ENCODE results near the gene PLXNA4.
A peak's percentile ranks its signal among the peaks of the same experiment; 100 is the strongest.

Gene PLXNA4

GRCh38 chr7:132300599-132301277 lies 275.5 kb downstream of the PLXNA4 start:
- TF ChIP-seq, protein P1, sequence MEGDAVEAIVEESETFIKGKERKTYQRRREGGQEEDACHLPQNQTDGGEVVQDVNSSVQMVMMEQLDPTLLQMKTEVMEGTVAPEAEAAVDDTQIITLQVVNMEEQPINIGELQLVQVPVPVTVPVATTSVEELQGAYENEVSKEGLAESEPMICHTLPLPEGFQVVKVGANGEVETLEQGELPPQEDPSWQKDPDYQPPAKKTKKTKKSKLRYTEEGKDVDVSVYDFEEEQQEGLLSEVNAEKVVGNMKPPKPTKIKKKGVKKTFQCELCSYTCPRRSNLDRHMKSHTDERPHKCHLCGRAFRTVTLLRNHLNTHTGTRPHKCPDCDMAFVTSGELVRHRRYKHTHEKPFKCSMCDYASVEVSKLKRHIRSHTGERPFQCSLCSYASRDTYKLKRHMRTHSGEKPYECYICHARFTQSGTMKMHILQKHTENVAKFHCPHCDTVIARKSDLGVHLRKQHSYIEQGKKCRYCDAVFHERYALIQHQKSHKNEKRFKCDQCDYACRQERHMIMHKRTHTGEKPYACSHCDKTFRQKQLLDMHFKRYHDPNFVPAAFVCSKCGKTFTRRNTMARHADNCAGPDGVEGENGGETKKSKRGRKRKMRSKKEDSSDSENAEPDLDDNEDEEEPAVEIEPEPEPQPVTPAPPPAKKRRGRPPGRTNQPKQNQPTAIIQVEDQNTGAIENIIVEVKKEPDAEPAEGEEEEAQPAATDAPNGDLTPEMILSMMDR (conservative IDR thresholded peaks at IDR 0.05; ENCODE audit: low read depth, low read length): no peak
- H3K4me3 ChIP-seq (ENCODE audit: low read depth, low read length): no peak overlapping the region
- DNase-seq (ENCODE audit: low read depth): no peak

DNA sequence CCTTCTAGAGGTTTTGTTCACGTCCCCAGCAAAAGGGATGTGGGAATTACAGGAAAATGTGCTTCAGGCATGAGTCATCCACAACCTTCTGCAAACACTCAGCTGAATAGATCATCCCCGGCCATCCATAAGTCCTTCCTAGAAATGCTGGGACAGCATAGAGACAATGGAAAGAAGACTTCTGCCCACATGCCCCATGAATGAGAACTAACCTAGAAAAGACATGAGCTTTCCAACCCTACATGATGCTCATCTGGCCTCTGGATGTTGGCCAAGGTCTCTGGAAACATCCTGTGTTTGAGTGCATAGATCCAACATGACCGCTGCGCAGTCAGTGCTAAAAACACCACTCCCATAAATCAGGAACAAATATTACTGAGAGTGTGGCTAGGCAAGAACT lies 277.5 kb downstream of the PLXNA4 start:
- DNase-seq (ENCODE audit: low read depth): peak; percentile 28
- no peak overlapping the region for H3K4me3 ChIP-seq (ENCODE audit: low read depth, low read length)
- TF ChIP-seq, protein P1 (conservative IDR thresholded peaks at IDR 0.05; ENCODE audit: low read depth, low read length): no peak

DNA sequence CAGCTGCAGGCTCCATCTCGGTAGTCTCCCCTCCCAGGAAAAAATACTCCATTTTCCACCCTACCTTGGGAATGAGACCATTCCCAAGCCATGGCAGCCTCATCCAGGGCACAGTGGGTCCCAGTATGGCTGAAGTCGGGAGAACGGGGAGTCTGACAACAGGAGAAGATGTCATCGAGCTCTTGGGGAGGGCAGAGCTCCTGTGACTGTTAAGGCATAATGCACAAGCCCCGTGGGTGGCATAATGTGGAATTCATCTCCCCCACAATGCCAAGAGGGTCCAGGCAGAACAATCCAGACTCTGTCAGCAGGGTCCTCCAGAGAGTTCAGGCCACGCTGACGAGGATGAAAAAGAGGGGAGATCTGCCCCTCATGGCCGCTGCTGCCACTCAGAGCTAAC lies 279.4 kb downstream of the PLXNA4 start:
- TF ChIP-seq, protein P1 (conservative IDR thresholded peaks at IDR 0.05; ENCODE audit: low read depth, low read length): no peak
- H3K4me3 ChIP-seq (ENCODE audit: low read depth, low read length): no peak overlapping the region
- no peak for DNase-seq (ENCODE audit: low read depth)

DNA sequence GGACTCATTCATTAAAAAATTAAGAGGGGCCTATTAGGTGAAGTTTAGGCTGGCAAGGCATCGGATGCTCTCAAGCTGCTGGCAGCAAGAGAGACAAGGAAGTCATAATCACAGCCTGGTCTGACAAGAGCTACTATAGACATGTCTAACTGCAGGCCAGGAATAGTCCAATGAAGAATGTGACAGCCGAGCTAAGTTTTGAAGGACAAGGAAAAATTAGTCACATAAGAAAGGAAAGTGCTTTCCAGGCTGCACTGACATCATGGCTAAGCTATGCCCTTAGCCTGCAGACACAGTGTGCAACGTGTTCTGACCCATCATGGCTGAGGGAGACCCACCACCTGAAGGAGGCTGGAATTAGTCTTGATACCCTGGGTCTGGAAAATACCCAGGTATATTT lies 281.1 kb downstream of the PLXNA4 start:
- no peak for DNase-seq (ENCODE audit: low read depth)
- TF ChIP-seq, protein P1 (conservative IDR thresholded peaks at IDR 0.05; ENCODE audit: low read depth, low read length): no peak
- H3K4me3 ChIP-seq (ENCODE audit: low read depth, low read length): no peak overlapping the region

GRCh38 chr7:132292803-132293202 lies 283.5 kb downstream of the PLXNA4 start:
- TF ChIP-seq, protein P1 (conservative IDR thresholded peaks at IDR 0.05; ENCODE audit: low read depth, low read length): no peak
- DNase-seq (ENCODE audit: low read depth): peak; percentile 8
- no peak overlapping the region for H3K4me3 ChIP-seq (ENCODE audit: low read depth, low read length)

GRCh38 chr7:132291481-132291880 lies 284.8 kb downstream of the PLXNA4 start:
- TF ChIP-seq, protein P1 (conservative IDR thresholded peaks at IDR 0.05; ENCODE audit: low read depth, low read length): no peak
- no peak overlapping the region for H3K4me3 ChIP-seq (ENCODE audit: low read depth, low read length)
- no peak for DNase-seq (ENCODE audit: low read depth)

DNA sequence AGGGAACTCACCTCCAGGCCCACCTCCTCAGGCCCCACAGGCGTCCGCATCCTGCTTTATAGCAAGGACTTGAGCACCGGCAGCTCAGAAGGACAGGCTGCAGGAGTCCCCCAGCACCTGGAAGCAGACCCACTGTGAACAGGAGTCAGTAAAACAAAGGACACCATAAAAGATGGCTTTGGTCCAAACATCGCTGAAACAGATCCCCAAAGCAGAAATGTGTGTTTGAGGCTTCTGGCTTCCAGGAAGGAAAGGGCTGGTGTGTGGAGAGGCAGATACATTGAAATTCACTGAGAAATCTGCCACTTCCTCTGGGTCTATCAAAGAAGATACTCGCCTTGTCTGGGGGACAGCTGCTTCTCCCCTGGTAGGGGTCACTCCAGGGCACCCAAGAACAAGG lies 286.2 kb downstream of the PLXNA4 start:
- DNase-seq (ENCODE audit: low read depth): no peak
- TF ChIP-seq, protein P1 (conservative IDR thresholded peaks at IDR 0.05; ENCODE audit: low read depth, low read length): no peak
- no peak overlapping the region for H3K4me3 ChIP-seq (ENCODE audit: low read depth, low read length)

All from choroid plexus epithelial cell (primary cell).